K562 (cell line): ENCODE results near the gene KCNK3. TPM values are rescaled to one million over a fixed set of nuclear protein-coding genes. Genes with fewer than 3 reads are reported as not detected.
A peak's percentile ranks its signal among the peaks of the same experiment; 100 is the strongest.

Source experiments
- ATAC-seq: fragments of 200-7000 bp; cut with Tn5 transposase; 3 replicates; pipeline ENCODE4 v1.9.1; 2020; ENCODE audit warnings: moderate library complexity
- BruUV-seq: library from RNA; stranded (reverse); fragments of 400-500 nt; replicated peaks from 2 replicates; lab custom pipeline; 2021; lab: Mats Ljungman, UMichigan
- CTCF ChIA-PET: fragments of 300-600 bp; formaldehyde crosslinking; extraction: SDS; loops from one replicate; lab custom pipeline; 2021; ENCODE audit warnings: low intra/inter-chr PET ratio; lab: Yijun Ruan, JAX
- POLR2A ChIA-PET: fragments of 300-600, 350-650 bp; sonication (Branson Sonifier 250); formaldehyde crosslinking; extraction: SDS; loops from one replicate; lab custom pipeline; 2021; ENCODE audit warnings: antibody characterized with exemption, inconsistent platforms; lab: Yijun Ruan, JAX
- DNase-seq, 4 experiments: peaks; one replicate each; pipeline versions ENCODE4 v3.0.0 to v3.0.0-alpha.2; 2011 to 2018; ENCODE audit warnings: low spot score in 3 of 4, mixed read lengths in 3 of 4; ENCODE audit errors: extremely low read depth in 1 of 4
- FAIRE-seq: peaks from 2 replicates; lab custom pipeline; 2011; peaks lifted over from hg19 to GRCh38; lab: Jason Lieb, UNC
- H2AFZ ChIP-seq: 2 replicates; pipeline ENCODE4 v1.6.0; 2011; ENCODE audit warnings: low read depth, low read length, control low read depth, inconsistent platforms
- H3K27ac ChIP-seq: fragments of 200-600 bp; 3 replicates; pipeline ENCODE4 v1.8.0; 2011; ENCODE audit warnings: low read depth, mild to moderate bottlenecking, control low read depth, inconsistent platforms, low read length, moderate library complexity, mixed read lengths; ENCODE audit errors: extremely low read depth
- H3K27me3 ChIP-seq, 2 experiments: fragments of 300-600 bp in 1 of 2; 2 replicates in 1 of 2; 3 replicates in 1 of 2; pipeline versions ENCODE4 v1.6.0 to v1.8.0; 2011; ENCODE audit warnings: inconsistent platforms in 2 of 2, low read length in 2 of 2, mild to moderate bottlenecking in 1 of 2, mixed read lengths in 1 of 2, moderate library complexity in 1 of 2; ENCODE audit not compliant: control insufficient read depth in 2 of 2, insufficient read depth in 2 of 2
- H3K36me3 ChIP-seq: fragments of 300-600 bp; 3 replicates; pipeline ENCODE4 v1.8.0; 2011; ENCODE audit warnings: mild to moderate bottlenecking, low read length, inconsistent platforms; ENCODE audit not compliant: control insufficient read depth, insufficient read depth
- H3K4me1 ChIP-seq, 2 experiments: fragments of 200-600 bp in 1 of 2; replicated peaks in 1 of 2; 2 replicates in 1 of 2; 3 replicates in 1 of 2; pipeline versions ENCODE4 v1.5.1 to v1.8.0; 2011; ENCODE audit warnings: inconsistent platforms in 2 of 2, low read length in 2 of 2, mild to moderate bottlenecking in 1 of 2, mixed read lengths in 1 of 2, moderate library complexity in 1 of 2; ENCODE audit not compliant: control insufficient read depth in 2 of 2, insufficient read depth in 2 of 2
- H3K4me2 ChIP-seq: 2 replicates; pipeline ENCODE4 v1.6.1; 2011; ENCODE audit warnings: low read length, control low read depth, inconsistent platforms, mixed read lengths; ENCODE audit not compliant: insufficient read depth
- H3K4me3 ChIP-seq: fragments of 200-600 bp; sonication (generic), shearing (Covaris generic); 2 replicates; pipeline ENCODE4 v1.5.1; 2016; ENCODE audit warnings: control low read depth, inconsistent platforms
- H3K79me2 ChIP-seq: fragments of 200-600 bp; 3 replicates; pipeline ENCODE4 v1.8.0; 2011; ENCODE audit warnings: low read length, inconsistent platforms; ENCODE audit not compliant: control insufficient read depth, insufficient read depth
- H3K9ac ChIP-seq, 2 experiments: 2 replicates each; pipeline versions ENCODE4 v1.6.0 to v1.6.1; 2011; ENCODE audit warnings: low read depth in 2 of 2, low read length in 2 of 2, control low read depth in 1 of 2, inconsistent platforms in 1 of 2, mild to moderate bottlenecking in 1 of 2, mixed read lengths in 1 of 2; ENCODE audit not compliant: insufficient read depth in 1 of 2
- H3K9me1 ChIP-seq: one replicate; pipeline ENCODE4 v1.6.0; 2011; ENCODE audit warnings: inconsistent platforms, mild to moderate bottlenecking, low read length, moderate library complexity; ENCODE audit not compliant: control insufficient read depth, insufficient read depth
- H3K9me3 ChIP-seq: replicated peaks from 2 replicates; pipeline ENCODE4 v1.5.1; 2011; ENCODE audit warnings: low read depth, low read length, inconsistent platforms; ENCODE audit not compliant: control insufficient read depth, insufficient read depth
- H4K20me1 ChIP-seq: replicated peaks from 2 replicates; pipeline ENCODE4 v1.6.1; 2011; ENCODE audit warnings: low read length, inconsistent platforms, mixed read lengths; ENCODE audit not compliant: control insufficient read depth, insufficient read depth
- KLF13 ChIP-seq: fragments of 450-650 bp; IDR thresholded peaks from 2 replicates; pipeline ENCODE4 v1.6.1; 2016; ENCODE audit warnings: missing genetic modification characterization, low read depth, mild to moderate bottlenecking, missing compliant biosample characterization, moderate library complexity, borderline replicate concordance
- NFIC ChIP-seq: fragments of 450-650 bp; IDR thresholded peaks from 2 replicates; pipeline ENCODE4 v1.6.1; 2017; ENCODE audit warnings: mild to moderate bottlenecking, inconsistent platforms
- WGBS: fragments of 100-300 bp; shearing (Covaris generic); methylation state at CpG from one replicate; pipeline ENCODE4 v1.1.6; 2016; ENCODE audit warnings: low coverage, mixed read lengths; ENCODE audit not compliant: insufficient coverage; ENCODE audit errors: missing lambda C conversion rate; 5-methylcytosine and 5-hydroxymethylcytosine counted together
- in situ Hi-C: fragments of 300-500 bp; cut with MboI; formaldehyde crosslinking; loops from 4 replicates; pipeline ENCODE4 v1.15.0; 2018; ENCODE audit warnings: inconsistent platforms, mixed read lengths
- intact Hi-C: fragments of 100-400 bp; cut with micrococcal nuclease; formaldehyde crosslinking; loops from 2 replicates; pipeline ENCODE4 v1.14.2; 2022
- polyA plus RNA-seq, 8 experiments: library from polyadenylated mRNA; depleted of rRNA in 4 of 8; stranded (reverse) in 5 of 8; unstranded in 3 of 8; fragments of >200 nt; fragmentation: Nextera tagmentation in 2 of 8; fragmentation: Illumina TruSeq in 1 of 8; extraction: Ambion mirVana in 2 of 8; extraction: Trizol in 1 of 8; gene quantifications; 2 replicates each; pipeline versions ENCODE4 v1.2.1 to v1.2.3, GENCODE V29; 2011 to 2014; ENCODE audit warnings: inconsistent platforms in 1 of 8, missing spikeins in 1 of 8
- total RNA-seq, 7 experiments: library from RNA; depleted of rRNA in 6 of 7; stranded (reverse); fragments of >200 nt in 6 of 7; fragmentation: Illumina TruSeq in 2 of 7; extraction: Trizol in 2 of 7; gene quantifications; 2 replicates each; pipeline versions ENCODE4 v1.2.1 to v1.2.3, GENCODE V29; 2011 to 2021; ENCODE audit warnings: low replicate concordance in 1 of 7

The KCNK3 gene
- total and polyA plus RNA-seq, 9 of the 15 experiments (the other 6 are each of a cell fraction or from before 2014, with no cell fraction given) = 0.01 to 0.20 (median 0.07) TPM; not detected in 5

- H3K9me3 ChIP-seq = no peaks in the 10 kb centered on the region
- H3K36me3 ChIP-seq = no peaks in the 10 kb centered on the region
- no peak overlapping the region for H2AFZ ChIP-seq
- FAIRE-seq (no peak), DNase-seq (no peak), ATAC-seq (no peak)
- H3K9ac ChIP-seq = no peak overlapping the region
- POLR2A ChIA-PET = no interaction called here
- peaks cover 5 to 58% of the 10 kb centered on the region in 2 experiments; a peak in 4 of 5 replicates for H3K27me3 ChIP-seq
- in situ Hi-C loops (no loop called here), intact Hi-C loops (no loop called here)
- CTCF ChIA-PET = no interaction called here
- no peaks in the 10 kb centered on the region for H3K79me2 ChIP-seq
- no TSS peak for BruUV-seq
- no peaks in the 10 kb centered on the region for H3K9me1 ChIP-seq
- no peak for TF ChIP-seq KLF13 (tag)
- TF ChIP-seq NFIC = peak; percentile 33; the same call in 1 of the 2 replicates
- H3K4me2 ChIP-seq = no peak overlapping the region
- H3K27ac ChIP-seq = no peak overlapping the region
- H3K4me1 ChIP-seq = no peaks in the 10 kb centered on the region
- H3K4me3 ChIP-seq = no peak overlapping the region
- no peaks in the 10 kb centered on the region; the same call in 1 of the 2 replicates for H4K20me1 ChIP-seq
- 3% methylated on average over 10 of the region's 11 CpGs for WGBS
These were observed 20.3 kb downstream of the KCNK3 start for GRCh38 chr2:26712486-26713465.
